Esophagus squamous epithelium (tissue), 4 donors: Measurements from ENCODE around the gene KRTDAP.

Experiments
- CTCF ChIP-seq, 6 experiments: fragments of 450-650 bp in 4 of 6; fragments of 200-600 bp in 2 of 6; sonication (generic) in 2 of 6; IDR thresholded peaks; one replicate each; pipeline ENCODE4 v1.5.1; 2016 to 2019; ENCODE audit warnings: antibody characterized with exemption in 6 of 6, mild to moderate bottlenecking in 4 of 6, moderate library complexity in 4 of 6
- POLR2A ChIP-seq, 4 donors: fragments of 450-650 bp; IDR thresholded peaks; one replicate each; pipeline ENCODE4 v1.6.1; 2017; ENCODE audit warnings: antibody characterized with exemption in 4 of 4, mild to moderate bottlenecking in 4 of 4, moderate library complexity in 3 of 4

- TF ChIP-seq CTCF (IDR thresholded peaks at IDR 0.05): no peak
- no peak for TF ChIP-seq POLR2A (IDR thresholded peaks at IDR 0.05)
These were observed 43.6 kb upstream of the KRTDAP start for GRCh38 chr19:35533822-35534392.
